Ishikawa (cell line): ENCODE results near the gene PSTPIP1.

Experiments
- CREB1 ChIP-seq: IDR thresholded peaks from 2 replicates; pipeline ENCODE4 v1.6.1; 2012; ENCODE audit warnings: low read depth
- NFIC ChIP-seq: IDR thresholded peaks from 2 replicates; pipeline ENCODE4 v1.6.1; 2012
- RAD21 ChIP-seq: IDR thresholded peaks from 2 replicates; pipeline ENCODE4 v1.6.1; 2012; ENCODE audit warnings: low read depth
- TAF1 ChIP-seq: IDR thresholded peaks from 2 replicates; pipeline ENCODE4 v1.6.1; 2012; ENCODE audit warnings: low read depth, mild to moderate bottlenecking
- YY1 ChIP-seq: IDR thresholded peaks from 2 replicates; pipeline ENCODE4 v1.6.1; 2012; ENCODE audit warnings: low read depth
- TF ChIP-seq, protein P1 (sequence below): IDR thresholded peaks from 2 replicates; pipeline ENCODE4 v1.6.1; 2012; ENCODE audit warnings: low read depth, mild to moderate bottlenecking

DNA sequence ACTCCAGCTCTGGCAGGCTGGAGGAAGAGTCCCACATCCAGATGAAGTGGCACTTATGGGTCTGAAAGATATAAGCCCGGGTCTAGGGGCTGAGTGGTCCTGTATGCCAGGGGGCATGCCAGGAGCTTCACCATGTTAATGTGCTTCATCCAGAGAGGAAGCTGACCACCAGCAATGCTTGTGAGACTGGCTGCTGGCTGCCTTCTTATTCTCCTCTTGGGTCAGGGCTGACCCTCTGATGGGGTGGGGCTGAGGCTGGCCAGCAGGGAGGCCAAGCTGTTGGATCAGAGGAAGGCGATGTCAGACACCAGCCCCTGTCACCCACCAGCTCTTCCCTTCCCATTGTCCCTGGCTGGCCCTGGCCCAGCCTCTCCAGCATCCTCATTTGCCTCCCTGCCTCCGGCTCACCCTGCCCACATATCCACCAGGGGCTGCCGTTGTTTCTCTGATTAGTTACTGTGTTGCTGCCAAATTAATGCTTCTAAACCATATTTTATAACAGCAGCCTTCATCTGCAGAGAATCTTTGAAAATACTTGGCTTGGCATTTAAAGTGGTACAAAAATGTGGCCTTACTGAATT lies 20.4 kb upstream of the PSTPIP1 start:
- TF ChIP-seq YY1 (no peak), RAD21 (no peak), TAF1 (no peak), CREB1 (no peak), NFIC (no peak)
- TF ChIP-seq, protein P1, sequence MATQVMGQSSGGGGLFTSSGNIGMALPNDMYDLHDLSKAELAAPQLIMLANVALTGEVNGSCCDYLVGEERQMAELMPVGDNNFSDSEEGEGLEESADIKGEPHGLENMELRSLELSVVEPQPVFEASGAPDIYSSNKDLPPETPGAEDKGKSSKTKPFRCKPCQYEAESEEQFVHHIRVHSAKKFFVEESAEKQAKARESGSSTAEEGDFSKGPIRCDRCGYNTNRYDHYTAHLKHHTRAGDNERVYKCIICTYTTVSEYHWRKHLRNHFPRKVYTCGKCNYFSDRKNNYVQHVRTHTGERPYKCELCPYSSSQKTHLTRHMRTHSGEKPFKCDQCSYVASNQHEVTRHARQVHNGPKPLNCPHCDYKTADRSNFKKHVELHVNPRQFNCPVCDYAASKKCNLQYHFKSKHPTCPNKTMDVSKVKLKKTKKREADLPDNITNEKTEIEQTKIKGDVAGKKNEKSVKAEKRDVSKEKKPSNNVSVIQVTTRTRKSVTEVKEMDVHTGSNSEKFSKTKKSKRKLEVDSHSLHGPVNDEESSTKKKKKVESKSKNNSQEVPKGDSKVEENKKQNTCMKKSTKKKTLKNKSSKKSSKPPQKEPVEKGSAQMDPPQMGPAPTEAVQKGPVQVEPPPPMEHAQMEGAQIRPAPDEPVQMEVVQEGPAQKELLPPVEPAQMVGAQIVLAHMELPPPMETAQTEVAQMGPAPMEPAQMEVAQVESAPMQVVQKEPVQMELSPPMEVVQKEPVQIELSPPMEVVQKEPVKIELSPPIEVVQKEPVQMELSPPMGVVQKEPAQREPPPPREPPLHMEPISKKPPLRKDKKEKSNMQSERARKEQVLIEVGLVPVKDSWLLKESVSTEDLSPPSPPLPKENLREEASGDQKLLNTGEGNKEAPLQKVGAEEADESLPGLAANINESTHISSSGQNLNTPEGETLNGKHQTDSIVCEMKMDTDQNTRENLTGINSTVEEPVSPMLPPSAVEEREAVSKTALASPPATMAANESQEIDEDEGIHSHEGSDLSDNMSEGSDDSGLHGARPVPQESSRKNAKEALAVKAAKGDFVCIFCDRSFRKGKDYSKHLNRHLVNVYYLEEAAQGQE: no peak
